Uterus (tissue), 2 donors: Measurements from ENCODE around the gene THSD1.
"Not testable (repeated sequence)": the region's sequence is repeated elsewhere in the genome, so short reads cannot be mapped to it uniquely, and the experiment has no call there.

Experiments used
- POLR2A ChIP-seq, 2 donors: fragments of 450-650 bp; IDR thresholded peaks; one replicate each; pipeline ENCODE4 v1.6.1; 2016; ENCODE audit warnings: antibody characterized with exemption in 2 of 2, mild to moderate bottlenecking in 1 of 2, moderate library complexity in 1 of 2
- TF ChIP-seq, protein P1 (sequence below), 4 experiments: fragments of 200-600 bp in 2 of 4; fragments of 450-650 bp in 2 of 4; sonication (generic) in 2 of 4; IDR thresholded peaks; one replicate each; pipeline ENCODE4 v1.5.1; 2016 to 2019; ENCODE audit warnings: antibody characterized with exemption in 4 of 4, mild to moderate bottlenecking in 2 of 4, moderate library complexity in 1 of 4

DNA sequence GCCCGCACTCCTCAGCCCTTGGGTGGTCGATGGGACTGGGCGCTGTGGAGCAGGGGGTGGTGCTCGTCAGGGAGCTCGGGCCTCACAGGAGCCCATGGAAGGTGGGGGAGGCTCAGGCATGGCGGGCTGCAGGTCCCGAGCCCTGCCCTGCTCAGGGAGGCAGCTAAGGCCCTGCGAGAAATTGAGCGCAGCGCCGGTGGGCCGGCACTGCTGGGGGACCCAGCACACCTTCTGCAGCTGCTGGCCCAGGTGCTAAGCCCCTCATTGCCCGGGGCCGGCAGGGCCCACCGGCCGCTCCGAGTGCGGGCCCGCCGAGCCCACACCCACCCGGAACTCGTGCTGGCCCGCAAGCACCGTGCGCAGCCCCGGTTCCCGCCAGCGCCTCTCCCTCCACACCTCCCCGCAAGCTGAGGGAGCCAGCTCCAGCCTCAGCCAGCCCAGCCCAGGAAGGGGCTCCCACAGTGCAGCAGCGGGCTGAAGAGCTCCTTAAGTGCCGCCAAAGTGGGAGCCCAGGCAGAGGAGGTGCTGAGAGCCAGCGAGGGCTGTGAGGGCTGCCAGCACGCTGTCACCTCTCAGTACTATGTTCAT lies 2.2 kb upstream of the THSD1 start:
- TF ChIP-seq, protein P1, sequence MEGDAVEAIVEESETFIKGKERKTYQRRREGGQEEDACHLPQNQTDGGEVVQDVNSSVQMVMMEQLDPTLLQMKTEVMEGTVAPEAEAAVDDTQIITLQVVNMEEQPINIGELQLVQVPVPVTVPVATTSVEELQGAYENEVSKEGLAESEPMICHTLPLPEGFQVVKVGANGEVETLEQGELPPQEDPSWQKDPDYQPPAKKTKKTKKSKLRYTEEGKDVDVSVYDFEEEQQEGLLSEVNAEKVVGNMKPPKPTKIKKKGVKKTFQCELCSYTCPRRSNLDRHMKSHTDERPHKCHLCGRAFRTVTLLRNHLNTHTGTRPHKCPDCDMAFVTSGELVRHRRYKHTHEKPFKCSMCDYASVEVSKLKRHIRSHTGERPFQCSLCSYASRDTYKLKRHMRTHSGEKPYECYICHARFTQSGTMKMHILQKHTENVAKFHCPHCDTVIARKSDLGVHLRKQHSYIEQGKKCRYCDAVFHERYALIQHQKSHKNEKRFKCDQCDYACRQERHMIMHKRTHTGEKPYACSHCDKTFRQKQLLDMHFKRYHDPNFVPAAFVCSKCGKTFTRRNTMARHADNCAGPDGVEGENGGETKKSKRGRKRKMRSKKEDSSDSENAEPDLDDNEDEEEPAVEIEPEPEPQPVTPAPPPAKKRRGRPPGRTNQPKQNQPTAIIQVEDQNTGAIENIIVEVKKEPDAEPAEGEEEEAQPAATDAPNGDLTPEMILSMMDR (IDR thresholded peaks at IDR 0.05) = not testable (repeated sequence)
- TF ChIP-seq POLR2A (IDR thresholded peaks at IDR 0.05) = not testable (repeated sequence)
